H9 (cell line): Measurements from ENCODE around the gene NRN1L. TPM values are rescaled to one million over a fixed set of nuclear protein-coding genes. Genes with fewer than 3 reads are reported as not detected.

ENCODE experiments used
- DNase-seq: peaks from one replicate; pipeline ENCODE4 v3.0.0-alpha.2; 2017
- H2AFZ ChIP-seq: one replicate; pipeline ENCODE4 v1.6.1; 2013; ENCODE audit warnings: mild to moderate bottlenecking, low read length, control low read depth, moderate library complexity
- H2AK5ac ChIP-seq: 2 replicates; pipeline ENCODE4 v1.6.1; 2013; ENCODE audit warnings: low read length, control low read depth, mixed read lengths; ENCODE audit not compliant: insufficient read length
- H2BK120ac ChIP-seq: one replicate; pipeline ENCODE4 v1.6.1; 2013; ENCODE audit warnings: low read depth, mild to moderate bottlenecking, low read length, control low read depth, inconsistent platforms; ENCODE audit not compliant: poor library complexity, severe bottlenecking
- H2BK12ac ChIP-seq: 2 replicates; pipeline ENCODE4 v1.6.1; 2013; ENCODE audit warnings: low read length, control low read depth, mixed read lengths, low read depth; ENCODE audit not compliant: insufficient read length
- H2BK15ac ChIP-seq: 2 replicates; pipeline ENCODE4 v1.6.1; 2013; ENCODE audit warnings: low read depth, low read length, control low read depth
- H2BK20ac ChIP-seq: one replicate; pipeline ENCODE4 v1.6.1; 2013; ENCODE audit warnings: low read depth, mild to moderate bottlenecking, low read length, control low read depth, inconsistent platforms; ENCODE audit not compliant: poor library complexity, severe bottlenecking
- H2BK5ac ChIP-seq: 2 replicates; pipeline ENCODE4 v1.6.1; 2013; ENCODE audit warnings: low read length, control low read depth, mixed read lengths; ENCODE audit not compliant: insufficient read length
- H3K14ac ChIP-seq: 2 replicates; pipeline ENCODE4 v1.6.1; 2013; ENCODE audit warnings: low read length, control low read depth; ENCODE audit not compliant: insufficient read depth
- H3K18ac ChIP-seq: 2 replicates; pipeline ENCODE4 v1.6.1; 2013; ENCODE audit warnings: low read depth, mild to moderate bottlenecking, mixed read lengths, low read length, control low read depth; ENCODE audit not compliant: insufficient read length
- H3K23ac ChIP-seq: 2 replicates; pipeline ENCODE4 v1.6.1; 2013; ENCODE audit warnings: low read length, control low read depth, mixed read lengths, low read depth; ENCODE audit not compliant: insufficient read length
- H3K23me2 ChIP-seq: 2 replicates; pipeline ENCODE4 v1.6.1; 2013; ENCODE audit warnings: low read depth, mild to moderate bottlenecking, mixed read lengths, low read length, control low read depth; ENCODE audit not compliant: insufficient read length, poor library complexity, severe bottlenecking
- H3K27ac ChIP-seq: 2 replicates; pipeline ENCODE4 v1.5.1; 2013; ENCODE audit warnings: low read length, control low read depth, mixed read lengths, low read depth; ENCODE audit not compliant: insufficient read length
- H3K27me3 ChIP-seq: 2 replicates; pipeline ENCODE4 v1.6.1; 2013; ENCODE audit warnings: low read length, control low read depth, inconsistent platforms; ENCODE audit not compliant: insufficient read depth
- H3K4ac ChIP-seq: 2 replicates; pipeline ENCODE4 v1.6.1; 2013; ENCODE audit warnings: low read depth, mild to moderate bottlenecking, control low read depth, inconsistent platforms, low read length, moderate library complexity
- H3K4me1 ChIP-seq: 2 replicates; pipeline ENCODE4 v1.6.1; 2013; ENCODE audit warnings: low read length, control low read depth, inconsistent platforms; ENCODE audit not compliant: insufficient read depth
- H3K4me2 ChIP-seq: 2 replicates; pipeline ENCODE4 v1.6.1; 2013; ENCODE audit warnings: low read length, control low read depth, mixed read lengths; ENCODE audit not compliant: insufficient read length, insufficient read depth
- H3K56ac ChIP-seq: 2 replicates; pipeline ENCODE4 v1.6.1; 2013; ENCODE audit warnings: low read depth, mild to moderate bottlenecking, mixed read lengths, low read length, control low read depth; ENCODE audit not compliant: insufficient read length
- H3K79me1 ChIP-seq: 2 replicates; pipeline ENCODE4 v1.6.1; 2013; ENCODE audit warnings: low read depth, mild to moderate bottlenecking, moderate library complexity, low read length, control low read depth, inconsistent platforms; ENCODE audit not compliant: insufficient read depth, poor library complexity, severe bottlenecking
- H3K79me2 ChIP-seq: 2 replicates; pipeline ENCODE4 v1.6.1; 2013; ENCODE audit warnings: low read length, control low read depth, inconsistent platforms; ENCODE audit not compliant: insufficient read depth
- H3K9ac ChIP-seq: 2 replicates; pipeline ENCODE4 v1.6.1; 2013; ENCODE audit warnings: low read length, control low read depth, mixed read lengths; ENCODE audit not compliant: insufficient read length; ENCODE audit errors: extremely low read depth
- H3K9me3 ChIP-seq: one replicate; pipeline ENCODE4 v1.6.1; 2013; ENCODE audit warnings: low read depth, low read length, inconsistent platforms; ENCODE audit not compliant: control insufficient read depth
- H3T11ph ChIP-seq: one replicate; pipeline ENCODE4 v1.6.1; 2013; ENCODE audit warnings: mild to moderate bottlenecking, low read length, control low read depth, inconsistent platforms
- H4K20me1 ChIP-seq: one replicate; pipeline ENCODE4 v1.6.1; 2013; ENCODE audit not compliant: control insufficient read depth, insufficient read length, insufficient read depth
- H4K5ac ChIP-seq: 2 replicates; pipeline ENCODE4 v1.6.1; 2013; ENCODE audit warnings: low read depth, mild to moderate bottlenecking, mixed read lengths, low read length, control low read depth; ENCODE audit not compliant: insufficient read length
- H4K8ac ChIP-seq: replicated peaks from 2 replicates; pipeline ENCODE4 v1.6.1; 2013; ENCODE audit warnings: low read length, control low read depth, mixed read lengths, low read depth; ENCODE audit not compliant: insufficient read length
- H4K91ac ChIP-seq: 2 replicates; pipeline ENCODE4 v1.6.1; 2013; ENCODE audit warnings: low read depth, mild to moderate bottlenecking, moderate library complexity, mixed read lengths, low read length, control low read depth; ENCODE audit not compliant: insufficient read length
- H3K27ac Mint-ChIP-seq, 3 experiments: 2 replicates in 2 of 3; 3 replicates in 1 of 3; pipeline ENCODE4 v1.8.0; 2020 to 2021; ENCODE audit warnings: mixed read lengths in 3 of 3, mild to moderate bottlenecking in 1 of 3, moderate library complexity in 1 of 3
- H3K27me3 Mint-ChIP-seq: 2 replicates; pipeline ENCODE4 v1.8.0; 2021; ENCODE audit warnings: low read depth, mild to moderate bottlenecking, moderate library complexity, mixed read lengths
- H3K36me3 Mint-ChIP-seq, 3 experiments: 2 replicates in 2 of 3; 3 replicates in 1 of 3; pipeline ENCODE4 v1.8.0; 2020 to 2021; ENCODE audit warnings: low read depth in 3 of 3, mixed read lengths in 3 of 3; ENCODE audit not compliant: insufficient read depth in 1 of 3
- H3K4me1 Mint-ChIP-seq, 2 experiments: 2 replicates each; pipeline ENCODE4 v1.8.0; 2020; ENCODE audit warnings: mixed read lengths in 2 of 2
- H3K4me3 Mint-ChIP-seq, 2 experiments: 2 replicates in 1 of 2; 3 replicates in 1 of 2; pipeline ENCODE4 v1.8.0; 2020 to 2021; ENCODE audit warnings: mild to moderate bottlenecking in 2 of 2, mixed read lengths in 2 of 2, moderate library complexity in 1 of 2
- H3K9me3 Mint-ChIP-seq, 2 experiments: 2 replicates in 1 of 2; 3 replicates in 1 of 2; pipeline ENCODE4 v1.8.0; 2020; ENCODE audit warnings: mild to moderate bottlenecking in 2 of 2, mixed read lengths in 2 of 2, moderate library complexity in 1 of 2
- WGBS: extraction: QIAGEN DNeasy Blood & Tissue Kit; methylation state at CpG from one replicate; pipeline ENCODE4 v1.1.7; 2013; ENCODE audit warnings: missing lambda C conversion rate, low lambda C conversion rate, mixed read lengths; ENCODE audit not compliant: insufficient read length; ENCODE audit errors: extremely low coverage; 5-methylcytosine and 5-hydroxymethylcytosine counted together
- total RNA-seq: library from RNA; stranded (reverse); gene quantifications from 2 replicates; pipeline ENCODE4 v1.2.1, GENCODE V29; 2021
- TF ChIP-seq, protein P1 (sequence below): fragments of 200-600 bp; sonication (generic); conservative IDR thresholded peaks from 3 replicates; pipeline ENCODE4 v1.8.0; 2021; ENCODE audit warnings: antibody characterized with exemption, mild to moderate bottlenecking

The NRN1L gene
- total RNA-seq, 1 experiment from 2014 or later = 2.0 TPM

GRCh38 chr16:67922221-67922620, 37.5 kb downstream of the NRN1L start:
- WGBS = no CpG with 5 or more reads among the region's 5 CpGs
- H3K4me2 ChIP-seq = no peak overlapping the region
- H3K79me1 ChIP-seq = no peaks in the 10 kb centered on the region
- H3K4me3 Mint-ChIP-seq = no peak overlapping the region; a peak in 1 of 5 replicates
- H4K91ac ChIP-seq = no peak overlapping the region
- H2AFZ ChIP-seq = no peak overlapping the region
- H4K20me1 ChIP-seq = no peaks in the 10 kb centered on the region
- no peaks in the 10 kb centered on the region for H3K23me2 ChIP-seq
- no peak overlapping the region for H2BK120ac ChIP-seq
- no peak overlapping the region for H3K56ac ChIP-seq
- no peaks in the 10 kb centered on the region for H3K27me3 Mint-ChIP-seq
- no peak overlapping the region for H2BK12ac ChIP-seq
- no peak overlapping the region for H3K9ac ChIP-seq
- no peak overlapping the region for H3K27ac ChIP-seq
- no peaks in the 10 kb centered on the region for H3K9me3 ChIP-seq
- H3T11ph ChIP-seq = no peak overlapping the region
- peaks cover 10 to 16% of the 10 kb centered on the region in 2 experiments; a peak in 3 of 4 replicates for H3K4me1 Mint-ChIP-seq
- H3K4ac ChIP-seq = no peak overlapping the region
- no peak overlapping the region for H2BK20ac ChIP-seq
- H2BK5ac ChIP-seq = no peak overlapping the region
- H2AK5ac ChIP-seq = no peak overlapping the region
- H3K14ac ChIP-seq = no peak overlapping the region
- no peak overlapping the region for H2BK15ac ChIP-seq
- TF ChIP-seq, protein P1, sequence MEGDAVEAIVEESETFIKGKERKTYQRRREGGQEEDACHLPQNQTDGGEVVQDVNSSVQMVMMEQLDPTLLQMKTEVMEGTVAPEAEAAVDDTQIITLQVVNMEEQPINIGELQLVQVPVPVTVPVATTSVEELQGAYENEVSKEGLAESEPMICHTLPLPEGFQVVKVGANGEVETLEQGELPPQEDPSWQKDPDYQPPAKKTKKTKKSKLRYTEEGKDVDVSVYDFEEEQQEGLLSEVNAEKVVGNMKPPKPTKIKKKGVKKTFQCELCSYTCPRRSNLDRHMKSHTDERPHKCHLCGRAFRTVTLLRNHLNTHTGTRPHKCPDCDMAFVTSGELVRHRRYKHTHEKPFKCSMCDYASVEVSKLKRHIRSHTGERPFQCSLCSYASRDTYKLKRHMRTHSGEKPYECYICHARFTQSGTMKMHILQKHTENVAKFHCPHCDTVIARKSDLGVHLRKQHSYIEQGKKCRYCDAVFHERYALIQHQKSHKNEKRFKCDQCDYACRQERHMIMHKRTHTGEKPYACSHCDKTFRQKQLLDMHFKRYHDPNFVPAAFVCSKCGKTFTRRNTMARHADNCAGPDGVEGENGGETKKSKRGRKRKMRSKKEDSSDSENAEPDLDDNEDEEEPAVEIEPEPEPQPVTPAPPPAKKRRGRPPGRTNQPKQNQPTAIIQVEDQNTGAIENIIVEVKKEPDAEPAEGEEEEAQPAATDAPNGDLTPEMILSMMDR = no peak
- no peak for DNase-seq
- no peak overlapping the region for H3K23ac ChIP-seq
- no peaks in the 10 kb centered on the region for H3K9me3 Mint-ChIP-seq
- no peak overlapping the region for H4K8ac ChIP-seq
- H3K27ac Mint-ChIP-seq = no peak overlapping the region; a peak in 2 of 7 replicates
- no peaks in the 10 kb centered on the region for H3K4me1 ChIP-seq
- no peaks in the 10 kb centered on the region for H3K79me2 ChIP-seq
- no peak overlapping the region for H3K18ac ChIP-seq
- peaks cover 2 to 9% (median 5%) of the 10 kb centered on the region in 3 experiments; a peak in 4 of 7 replicates for H3K36me3 Mint-ChIP-seq
- H3K27me3 ChIP-seq = no peaks in the 10 kb centered on the region
- no peak overlapping the region for H4K5ac ChIP-seq
